ENCODE measurements around the gene POLR1C.
"Not testable (repeated sequence)": the region's sequence is repeated elsewhere in the genome, so short reads cannot be mapped to it uniquely, and the experiment has no call there.

Gene POLR1C

GRCh38 chr6:43495409-43495941, 21.4 kb upstream of the POLR1C start:
- TF ChIP-seq CTCF (IDR thresholded peaks at IDR 0.05): no peak
- Histone ChIP-seq H3K4me3 (ENCODE audit: low read depth, low read length) (no peak overlapping the region), H2AFZ (no peak overlapping the region), H3K36me3 (ENCODE audit: control insufficient read depth, insufficient read depth, low read length) (no peaks in the 10 kb centered on the region), H3K9ac (no peak overlapping the region), H3K9me3 (ENCODE audit: control insufficient read depth, low read length) (no peaks in the 10 kb centered on the region), H3K79me2 (peaks cover 9% of the 10 kb centered on the region), H3K27me3 (ENCODE audit: control insufficient read depth, insufficient read depth, low read length) (no peaks in the 10 kb centered on the region), H3K27ac (no peak overlapping the region), H3K4me1 (peaks cover 2% of the 10 kb centered on the region), H3K4me2 (ENCODE audit: low read length) (no peak overlapping the region)

GRCh38 chr6:43496370-43497128, 20.3 kb upstream of the POLR1C start:
- H3K4me1 ChIP-seq: peaks cover 2% of the 10 kb centered on the region
- no peak overlapping the region for H3K4me3 ChIP-seq (ENCODE audit: low read depth, low read length)
- no peaks in the 10 kb centered on the region for H3K36me3 ChIP-seq (ENCODE audit: control insufficient read depth, insufficient read depth, low read length)
- H3K9me3 ChIP-seq (ENCODE audit: control insufficient read depth, low read length): no peaks in the 10 kb centered on the region
- peak; percentile 45 for TF ChIP-seq CTCF (IDR thresholded peaks at IDR 0.05)
- H2AFZ ChIP-seq: no peak overlapping the region
- no peaks in the 10 kb centered on the region for H3K27me3 ChIP-seq (ENCODE audit: control insufficient read depth, insufficient read depth, low read length)
- no peak overlapping the region for H3K9ac ChIP-seq
- peaks cover 9% of the 10 kb centered on the region for H3K79me2 ChIP-seq
- H3K4me2 ChIP-seq (ENCODE audit: low read length): no peak overlapping the region
- no peak overlapping the region for H3K27ac ChIP-seq

- Histone ChIP-seq H3K79me2 (peaks cover 9% of the 10 kb centered on the region), H3K4me2 (ENCODE audit: low read length) (no peak overlapping the region), H3K9ac (no peak overlapping the region), H3K27ac (no peak overlapping the region), H2AFZ (no peak overlapping the region), H3K4me1 (peaks cover 2% of the 10 kb centered on the region), H3K36me3 (ENCODE audit: control insufficient read depth, insufficient read depth, low read length) (no peaks in the 10 kb centered on the region), H3K27me3 (ENCODE audit: control insufficient read depth, insufficient read depth, low read length) (no peaks in the 10 kb centered on the region), H3K9me3 (ENCODE audit: control insufficient read depth, low read length) (no peaks in the 10 kb centered on the region), H3K4me3 (ENCODE audit: low read depth, low read length) (no peak overlapping the region)
- TF ChIP-seq CTCF (IDR thresholded peaks at IDR 0.05): no peak
Measured at GRCh38 chr6:43497129-43497396, 19.8 kb upstream of the POLR1C start.

- no peak for TF ChIP-seq CTCF (IDR thresholded peaks at IDR 0.05)
- Histone ChIP-seq H3K4me1 (peaks cover 2% of the 10 kb centered on the region), H3K9me3 (ENCODE audit: control insufficient read depth, low read length) (no peaks in the 10 kb centered on the region), H3K27ac (no peak overlapping the region), H3K4me2 (ENCODE audit: low read length) (no peak overlapping the region), H3K36me3 (ENCODE audit: control insufficient read depth, insufficient read depth, low read length) (no peaks in the 10 kb centered on the region), H3K4me3 (ENCODE audit: low read depth, low read length) (no peak overlapping the region), H2AFZ (no peak overlapping the region), H3K79me2 (peaks cover 6% of the 10 kb centered on the region), H3K9ac (no peak overlapping the region), H3K27me3 (ENCODE audit: control insufficient read depth, insufficient read depth, low read length) (no peaks in the 10 kb centered on the region)
Measured at GRCh38 chr6:43497689-43498088, 19.2 kb upstream of the POLR1C start.

- H3K4me3 ChIP-seq (ENCODE audit: low read depth, low read length); H3K9me3 ChIP-seq (ENCODE audit: control insufficient read depth, low read length); H3K9ac ChIP-seq; H3K27me3 ChIP-seq (ENCODE audit: control insufficient read depth, insufficient read depth, low read length); H3K79me2 ChIP-seq; H3K4me2 ChIP-seq (ENCODE audit: low read length); H3K36me3 ChIP-seq (ENCODE audit: control insufficient read depth, insufficient read depth, low read length); H3K4me1 ChIP-seq; H2AFZ ChIP-seq; H3K27ac ChIP-seq: not testable (repeated sequence)
Measured at GRCh38 chr6:43498291-43498690, 18.6 kb upstream of the POLR1C start.

All from parathyroid adenoma (tissue), 2 donors.